ENCODE results near the gene ELOB. TPM values are rescaled to one million over a fixed set of nuclear protein-coding genes. Genes with fewer than 3 reads are reported as not detected.
"Not testable (repeated sequence)": the region's sequence is repeated elsewhere in the genome, so short reads cannot be mapped to it uniquely, and the experiment has no call there.

Gene ELOB
- total RNA-seq, 1 experiment from 2014 or later = 358 TPM

DNA sequence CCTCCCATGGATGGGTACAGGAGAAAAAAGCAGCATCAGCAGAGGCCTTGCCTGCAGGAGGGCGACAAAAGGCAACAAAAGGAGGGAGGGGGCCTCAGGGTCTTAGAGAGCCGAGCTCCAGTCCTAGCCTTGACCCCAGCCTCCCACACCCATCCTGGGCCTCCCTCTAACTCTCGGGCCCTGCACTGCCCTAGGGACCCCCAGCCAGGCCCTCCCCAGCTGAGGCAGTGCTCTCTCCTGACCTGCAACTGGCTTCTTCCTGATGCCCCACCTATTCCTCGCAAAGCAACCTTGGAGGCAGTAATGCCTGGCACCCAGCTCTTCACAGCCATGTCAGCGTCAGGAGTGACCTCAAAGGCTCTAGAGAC is 39.9 kb downstream of the ELOB start:
- Histone ChIP-seq H3K4me2 (ENCODE audit: low read depth, low read length, poor library complexity, severe bottlenecking) (no peak overlapping the region), H3K79me2 (ENCODE audit: low read length) (no peaks in the 10 kb centered on the region), H3K4me3 (ENCODE audit: low read length) (no peak overlapping the region), H4K20me1 (ENCODE audit: insufficient read depth, low read depth, low read length) (no peaks in the 10 kb centered on the region), H3K9ac (ENCODE audit: low read length) (no peak overlapping the region), H3K27me3 (ENCODE audit: low read length) (no peaks in the 10 kb centered on the region), H3K9me2 (replicated peaks; ENCODE audit: insufficient read depth, low read length) (no peaks in the 10 kb centered on the region), H3K9me3 (ENCODE audit: low read length) (no peaks in the 10 kb centered on the region), H3K36me3 (ENCODE audit: insufficient read depth, low read length) (no peaks in the 10 kb centered on the region), H3K27ac (ENCODE audit: low read length) (no peak overlapping the region), H2AFZ (ENCODE audit: low read length) (no peak overlapping the region), H3K4me1 (ENCODE audit: low read length) (no peaks in the 10 kb centered on the region)
- DNase-seq = no peak

DNA sequence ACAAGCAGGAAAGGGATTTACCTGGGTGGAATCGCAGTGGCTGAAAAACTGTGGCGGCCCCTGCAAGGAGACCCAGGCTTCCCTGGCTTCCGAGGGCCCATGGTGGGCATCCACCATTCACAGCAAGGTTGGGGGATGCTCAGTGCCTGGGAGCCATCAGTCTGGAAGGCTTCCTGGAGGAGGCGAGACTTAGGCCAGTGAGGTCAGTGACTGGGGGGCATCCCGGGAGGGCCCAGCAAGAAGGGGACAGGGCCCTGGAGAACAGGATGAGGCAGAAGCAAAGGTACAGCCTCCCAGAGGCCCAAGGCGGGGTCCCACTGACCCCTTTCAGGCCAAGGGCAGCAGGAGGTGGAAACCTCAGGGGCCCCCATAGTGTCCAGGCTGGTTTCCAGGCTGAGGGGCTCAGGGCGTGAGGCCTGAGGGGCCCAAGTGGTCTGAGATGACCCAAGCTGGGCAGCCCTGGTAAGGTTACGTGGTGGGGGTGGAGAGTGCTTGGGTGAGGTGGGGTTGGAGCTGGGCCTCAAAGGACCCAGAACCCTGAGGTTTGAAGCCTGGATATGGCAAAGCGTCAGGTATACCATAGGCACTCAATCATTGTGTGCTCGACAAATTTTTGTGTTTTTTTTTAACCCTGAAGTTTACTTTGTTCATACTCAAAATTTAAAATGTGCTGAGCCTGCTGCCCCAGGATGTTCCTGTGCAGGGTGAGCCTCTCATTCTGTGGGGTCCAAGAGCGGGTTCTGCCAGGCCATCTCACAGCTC is 40.4 kb downstream of the ELOB start:
- H3K27me3 ChIP-seq (ENCODE audit: low read length) = no peaks in the 10 kb centered on the region

DNA sequence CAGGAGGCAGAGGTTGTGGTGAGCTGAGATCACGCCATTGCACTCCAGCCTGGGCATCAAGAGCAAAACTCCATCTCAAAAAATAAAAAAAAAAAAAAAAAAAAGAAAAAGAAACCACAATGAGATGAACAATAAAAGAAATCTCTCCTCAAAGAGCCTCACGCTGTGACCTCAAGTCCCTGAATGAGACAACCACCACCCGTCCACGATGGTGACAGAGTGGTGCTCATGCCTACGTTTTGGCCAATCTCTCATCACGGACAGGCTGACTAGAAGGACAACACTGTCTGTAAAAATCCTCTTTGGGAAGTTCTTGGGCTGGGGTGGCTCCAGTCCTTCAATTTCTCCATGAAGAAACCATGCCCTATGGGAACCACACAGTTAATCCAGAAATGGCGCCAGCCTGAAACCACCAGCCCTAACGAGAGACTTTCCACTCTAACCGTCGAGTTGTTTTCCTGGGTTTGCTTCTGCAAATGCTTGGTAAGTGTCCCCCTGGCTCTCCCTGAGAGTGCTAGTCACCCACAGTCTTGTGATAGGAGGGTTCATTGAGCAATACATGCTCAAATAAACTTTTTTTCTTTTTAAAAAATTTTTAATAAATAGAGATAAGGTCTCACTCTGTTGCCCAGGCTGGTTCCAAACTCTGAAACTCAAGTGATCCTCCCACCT is 42.1 kb downstream of the ELOB start:
- no peak overlapping the region for H3K9ac ChIP-seq (ENCODE audit: low read length)
- H4K20me1 ChIP-seq (ENCODE audit: insufficient read depth, low read depth, low read length) = no peaks in the 10 kb centered on the region
- no peaks in the 10 kb centered on the region for H3K36me3 ChIP-seq (ENCODE audit: insufficient read depth, low read length)
- no peak overlapping the region for H3K27ac ChIP-seq (ENCODE audit: low read length)
- no peak for DNase-seq
- no peaks in the 10 kb centered on the region for H3K79me2 ChIP-seq (ENCODE audit: low read length)
- H3K4me2 ChIP-seq (ENCODE audit: low read depth, low read length, poor library complexity, severe bottlenecking) = no peak overlapping the region
- H3K4me1 ChIP-seq (ENCODE audit: low read length) = no peaks in the 10 kb centered on the region
- no peak overlapping the region for H3K4me3 ChIP-seq (ENCODE audit: low read length)
- H2AFZ ChIP-seq (ENCODE audit: low read length) = no peak overlapping the region
- no peaks in the 10 kb centered on the region for H3K9me3 ChIP-seq (ENCODE audit: low read length)
- H3K27me3 ChIP-seq (ENCODE audit: low read length) = no peaks in the 10 kb centered on the region
- no peaks in the 10 kb centered on the region for H3K9me2 ChIP-seq (replicated peaks; ENCODE audit: insufficient read depth, low read length)

More for the DNA sequence above, 40.4 kb downstream of the ELOB start:
- H3K9me2 ChIP-seq (replicated peaks; ENCODE audit: insufficient read depth, low read length) = no peaks in the 10 kb centered on the region
- no peak overlapping the region for H3K4me3 ChIP-seq (ENCODE audit: low read length)
- no peak overlapping the region for H2AFZ ChIP-seq (ENCODE audit: low read length)
- H3K4me2 ChIP-seq (ENCODE audit: low read depth, low read length, poor library complexity, severe bottlenecking) = no peak overlapping the region
- H3K79me2 ChIP-seq (ENCODE audit: low read length) = no peaks in the 10 kb centered on the region
- no peak overlapping the region for H3K27ac ChIP-seq (ENCODE audit: low read length)
- H3K36me3 ChIP-seq (ENCODE audit: insufficient read depth, low read length) = no peaks in the 10 kb centered on the region
- H4K20me1 ChIP-seq (ENCODE audit: insufficient read depth, low read depth, low read length) = no peaks in the 10 kb centered on the region
- H3K4me1 ChIP-seq (ENCODE audit: low read length) = no peaks in the 10 kb centered on the region
- no peaks in the 10 kb centered on the region for H3K9me3 ChIP-seq (ENCODE audit: low read length)
- no peak overlapping the region for H3K9ac ChIP-seq (ENCODE audit: low read length)
- DNase-seq = no peak

DNA sequence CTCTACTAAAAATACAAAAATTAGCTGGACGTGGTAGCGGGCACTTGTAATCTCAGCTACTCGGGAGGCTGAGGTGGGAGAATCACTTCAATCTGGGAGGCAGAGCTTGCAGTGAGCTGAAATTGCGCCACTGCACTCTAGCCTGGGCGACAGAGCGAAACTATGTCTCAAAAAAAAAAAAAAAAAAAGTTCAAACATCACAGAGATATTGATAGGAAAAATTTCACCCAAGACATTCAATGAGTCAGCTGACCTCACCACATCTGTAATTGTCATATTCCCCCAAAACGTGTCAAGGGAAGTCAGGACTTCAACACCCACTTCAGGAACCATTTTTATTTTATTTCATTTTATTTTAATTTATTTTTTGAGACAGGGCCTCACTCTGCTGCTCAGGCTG is 49.0 kb downstream of the ELOB start:
- Histone ChIP-seq H2AFZ (ENCODE audit: low read length) (no peak overlapping the region), H3K4me1 (ENCODE audit: low read length) (no peaks in the 10 kb centered on the region), H4K20me1 (ENCODE audit: insufficient read depth, low read depth, low read length) (no peaks in the 10 kb centered on the region), H3K27ac (ENCODE audit: low read length) (no peak overlapping the region), H3K27me3 (ENCODE audit: low read length) (no peaks in the 10 kb centered on the region), H3K4me3 (ENCODE audit: low read length) (no peak overlapping the region), H3K4me2 (ENCODE audit: low read depth, low read length, poor library complexity, severe bottlenecking) (no peak overlapping the region), H3K36me3 (ENCODE audit: insufficient read depth, low read length) (no peaks in the 10 kb centered on the region), H3K9me3 (ENCODE audit: low read length) (no peaks in the 10 kb centered on the region), H3K9me2 (replicated peaks; ENCODE audit: insufficient read depth, low read length) (no peaks in the 10 kb centered on the region), H3K9ac (ENCODE audit: low read length) (no peak overlapping the region), H3K79me2 (ENCODE audit: low read length) (no peaks in the 10 kb centered on the region)
- DNase-seq = no peak

DNA sequence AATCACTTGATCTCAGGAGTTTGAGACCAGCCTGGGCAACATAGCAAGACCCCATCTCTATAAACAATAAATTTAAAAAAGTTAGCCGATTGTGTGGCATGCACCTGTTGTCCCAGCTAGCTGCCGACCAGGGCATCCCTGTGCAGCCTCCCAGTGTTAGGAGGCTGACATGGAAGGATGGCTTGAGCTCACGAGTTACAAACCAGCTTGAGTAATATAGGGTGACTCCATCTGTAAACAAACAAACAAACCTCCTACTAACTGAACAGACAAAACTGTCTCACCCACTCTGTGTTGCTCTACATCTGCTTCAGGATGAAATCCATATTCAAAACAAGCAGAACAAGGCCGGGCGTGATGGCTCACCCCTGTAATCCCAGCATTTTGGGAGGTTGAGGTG is 50.2 kb downstream of the ELOB start:
- no peaks in the 10 kb centered on the region for H3K9me3 ChIP-seq (ENCODE audit: low read length)
- no peaks in the 10 kb centered on the region for H3K36me3 ChIP-seq (ENCODE audit: insufficient read depth, low read length)
- no peak overlapping the region for H2AFZ ChIP-seq (ENCODE audit: low read length)
- H3K9ac ChIP-seq (ENCODE audit: low read length) = no peak overlapping the region
- no peak overlapping the region for H3K27ac ChIP-seq (ENCODE audit: low read length)
- no peaks in the 10 kb centered on the region for H3K79me2 ChIP-seq (ENCODE audit: low read length)
- H3K4me1 ChIP-seq (ENCODE audit: low read length) = peaks cover 2% of the 10 kb centered on the region; the same call in 1 of the 2 replicates
- no peak overlapping the region for H3K4me2 ChIP-seq (ENCODE audit: low read depth, low read length, poor library complexity, severe bottlenecking)
- H4K20me1 ChIP-seq (ENCODE audit: insufficient read depth, low read depth, low read length) = no peaks in the 10 kb centered on the region
- H3K4me3 ChIP-seq (ENCODE audit: low read length) = no peak overlapping the region
- DNase-seq = no peak
- no peaks in the 10 kb centered on the region for H3K27me3 ChIP-seq (ENCODE audit: low read length)
- no peaks in the 10 kb centered on the region for H3K9me2 ChIP-seq (replicated peaks; ENCODE audit: insufficient read depth, low read length)

DNA sequence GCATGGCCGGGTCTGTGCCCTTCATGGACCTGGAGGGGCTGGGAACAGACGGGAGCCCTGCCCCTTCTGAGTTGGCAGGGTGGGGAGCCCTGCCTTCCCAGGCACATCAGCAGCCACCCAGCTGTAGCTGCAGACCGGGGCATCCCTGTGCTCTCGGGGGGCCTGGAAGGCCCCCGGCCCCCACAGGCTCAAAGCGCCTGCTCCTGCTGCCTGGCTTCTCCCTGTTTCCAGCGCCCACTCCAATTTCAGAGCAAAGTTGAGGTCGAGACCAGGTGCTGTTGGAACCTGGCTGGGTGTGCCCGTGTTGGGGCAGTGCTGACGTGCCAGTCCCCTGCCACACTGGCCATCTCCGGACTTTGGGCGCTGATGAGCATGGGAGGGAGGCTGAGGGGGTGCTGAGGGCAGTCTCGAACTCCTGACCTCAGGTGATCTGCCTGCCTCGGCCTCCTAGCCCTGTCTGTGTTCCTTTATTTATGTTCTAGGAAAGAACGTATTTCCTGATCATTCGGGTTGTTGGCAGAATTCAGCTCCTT is 52.2 kb downstream of the ELOB start:
- no peak overlapping the region for H3K27ac ChIP-seq (ENCODE audit: low read length)
- no peaks in the 10 kb centered on the region for H3K36me3 ChIP-seq (ENCODE audit: insufficient read depth, low read length)
- H3K9me2 ChIP-seq (replicated peaks; ENCODE audit: insufficient read depth, low read length) = no peaks in the 10 kb centered on the region
- no peaks in the 10 kb centered on the region for H4K20me1 ChIP-seq (ENCODE audit: insufficient read depth, low read depth, low read length)
- no peak overlapping the region for H3K9ac ChIP-seq (ENCODE audit: low read length)
- no peaks in the 10 kb centered on the region for H3K9me3 ChIP-seq (ENCODE audit: low read length)
- H3K79me2 ChIP-seq (ENCODE audit: low read length) = no peaks in the 10 kb centered on the region
- no peaks in the 10 kb centered on the region for H3K27me3 ChIP-seq (ENCODE audit: low read length)
- H2AFZ ChIP-seq (ENCODE audit: low read length) = no peak overlapping the region
- H3K4me2 ChIP-seq (ENCODE audit: low read depth, low read length, poor library complexity, severe bottlenecking) = no peak overlapping the region
- peaks cover 12% of the 10 kb centered on the region for H3K4me1 ChIP-seq (ENCODE audit: low read length)
- no peak for DNase-seq
- no peak overlapping the region for H3K4me3 ChIP-seq (ENCODE audit: low read length)

DNA sequence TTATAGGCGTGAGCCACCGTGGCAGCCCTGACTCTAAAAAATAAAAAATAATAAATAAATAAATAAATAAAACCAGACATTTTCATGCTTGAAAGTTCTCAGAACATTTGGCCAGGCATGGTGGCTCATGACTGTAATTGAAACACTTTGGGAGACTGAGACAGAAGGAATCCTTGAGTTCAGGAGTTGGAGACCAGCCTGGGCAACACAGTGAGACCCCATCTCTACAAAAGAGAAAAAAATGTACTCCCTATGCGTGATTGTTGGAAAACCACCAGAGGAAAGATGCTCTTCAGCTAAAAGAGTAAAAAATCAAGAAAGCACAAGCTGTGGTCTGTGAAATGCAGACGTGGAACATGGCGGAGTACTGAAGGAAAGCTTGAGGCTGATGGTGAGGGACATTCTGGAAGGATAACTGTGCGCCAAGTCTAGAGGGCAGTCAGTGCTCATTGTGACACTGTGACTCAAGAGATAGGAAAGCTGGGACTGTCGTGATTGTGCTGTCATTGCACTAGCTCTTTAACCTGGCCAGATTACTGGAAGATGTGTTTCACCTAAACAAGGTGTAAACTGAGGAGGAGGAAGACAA is 52.9 kb downstream of the ELOB start:
- peaks cover 15% of the 10 kb centered on the region for H3K4me1 ChIP-seq (ENCODE audit: low read length)
- H3K27ac ChIP-seq (ENCODE audit: low read length) = no peak overlapping the region
- H3K27me3 ChIP-seq (ENCODE audit: low read length) = no peaks in the 10 kb centered on the region
- H3K9me2 ChIP-seq (replicated peaks; ENCODE audit: insufficient read depth, low read length) = no peaks in the 10 kb centered on the region
- no peaks in the 10 kb centered on the region for H4K20me1 ChIP-seq (ENCODE audit: insufficient read depth, low read depth, low read length)
- H3K36me3 ChIP-seq (ENCODE audit: insufficient read depth, low read length) = no peaks in the 10 kb centered on the region
- H3K9me3 ChIP-seq (ENCODE audit: low read length) = no peaks in the 10 kb centered on the region
- no peaks in the 10 kb centered on the region for H3K79me2 ChIP-seq (ENCODE audit: low read length)
- H2AFZ ChIP-seq (ENCODE audit: low read length) = no peak overlapping the region
- no peak for DNase-seq
- no peak overlapping the region for H3K9ac ChIP-seq (ENCODE audit: low read length)
- no peak overlapping the region for H3K4me3 ChIP-seq (ENCODE audit: low read length)
- H3K4me2 ChIP-seq (ENCODE audit: low read depth, low read length, poor library complexity, severe bottlenecking) = no peak overlapping the region

DNA sequence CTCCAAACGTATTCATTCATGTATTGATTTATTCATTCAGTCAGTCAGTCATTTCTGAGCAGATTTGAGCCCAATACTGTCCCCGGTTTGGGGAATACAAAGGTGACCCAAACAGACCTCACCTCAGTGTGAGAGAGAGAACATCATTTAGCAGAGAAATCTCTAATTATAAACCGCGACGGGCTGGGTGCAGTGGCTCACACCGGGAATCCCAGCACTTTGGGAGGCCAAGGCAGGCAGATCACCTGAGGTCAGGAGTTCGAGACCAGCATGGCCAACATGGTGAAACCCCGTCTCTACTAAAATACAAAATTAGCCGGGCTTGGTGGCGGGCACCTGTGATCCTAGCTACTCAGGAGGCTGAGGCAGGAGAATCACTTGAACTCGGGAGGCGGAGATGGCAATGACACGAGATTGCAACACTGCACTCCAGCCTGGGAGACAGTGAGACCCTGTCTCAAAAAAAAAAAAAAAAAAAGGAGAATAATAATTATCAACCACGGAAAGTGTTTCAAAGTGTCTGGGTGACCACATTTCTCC is 55.4 kb downstream of the ELOB start:
- Histone ChIP-seq H3K4me2 (ENCODE audit: low read depth, low read length, poor library complexity, severe bottlenecking) (peak overlapping the region; percentile 76), H3K4me1 (ENCODE audit: low read length) (peaks cover 15% of the 10 kb centered on the region), H3K9ac (ENCODE audit: low read length) (peak overlapping the region; percentile 84), H2AFZ (ENCODE audit: low read length) (peak overlapping the region; percentile 72), H3K4me3 (ENCODE audit: low read length) (peak overlapping the region; percentile 66)
- H4K20me1 ChIP-seq (ENCODE audit: insufficient read depth, low read depth, low read length); H3K79me2 ChIP-seq (ENCODE audit: low read length); H3K36me3 ChIP-seq (ENCODE audit: insufficient read depth, low read length); H3K9me2 ChIP-seq (replicated peaks; ENCODE audit: insufficient read depth, low read length); H3K27me3 ChIP-seq (ENCODE audit: low read length); H3K9me3 ChIP-seq (ENCODE audit: low read length); H3K27ac ChIP-seq (ENCODE audit: low read length): not testable (repeated sequence)
- peak; percentile 49 for DNase-seq
